DMS153 (cell line): Measurements from ENCODE around the gene KCNMA1.
A peak's percentile ranks its signal among the peaks of the same experiment; 100 is the strongest.

ENCODE experiments used
- DNase-seq: peaks from one replicate; lab custom pipeline; 2025; lab: John Stamatoyannopoulos, UW

KCNMA1 gene

GRCh38 chr10:77241350-77241725 is 396.3 kb downstream of the KCNMA1 start:
- no peak for DNase-seq

GRCh38 chr10:77240706-77241349 is 396.8 kb downstream of the KCNMA1 start:
- no peak for DNase-seq

GRCh38 chr10:77240041-77240652 is 397.5 kb downstream of the KCNMA1 start:
- DNase-seq, result peak; percentile 76

- no peak for DNase-seq
Measured at GRCh38 chr10:77237120-77237519, 400.5 kb downstream of the KCNMA1 start.

- DNase-seq, result no peak
Measured at GRCh38 chr10:77236700-77237099, 400.9 kb downstream of the KCNMA1 start.

- DNase-seq, result no peak
Measured at GRCh38 chr10:77236029-77236428, 401.6 kb downstream of the KCNMA1 start.

GRCh38 chr10:77234599-77234998 is 403.0 kb downstream of the KCNMA1 start:
- DNase-seq, result no peak

- DNase-seq, result no peak
Measured at GRCh38 chr10:77233466-77233865, 404.1 kb downstream of the KCNMA1 start.

- DNase-seq, result no peak
Measured at GRCh38 chr10:77231884-77232610, 405.6 kb downstream of the KCNMA1 start.

- no peak for DNase-seq
Measured at GRCh38 chr10:77231375-77231774, 406.2 kb downstream of the KCNMA1 start.

- DNase-seq, result no peak
Measured at GRCh38 chr10:77230194-77230593, 407.4 kb downstream of the KCNMA1 start.

GRCh38 chr10:77229704-77230103 is 407.9 kb downstream of the KCNMA1 start:
- no peak for DNase-seq

GRCh38 chr10:77228559-77228958 is 409.0 kb downstream of the KCNMA1 start:
- DNase-seq, result peak; percentile 83

- no peak for DNase-seq
Measured at GRCh38 chr10:77226853-77227565, 410.6 kb downstream of the KCNMA1 start.

- DNase-seq, result no peak
Measured at GRCh38 chr10:77226452-77226851, 411.2 kb downstream of the KCNMA1 start.

GRCh38 chr10:77226020-77226419 is 411.6 kb downstream of the KCNMA1 start:
- DNase-seq, result no peak

- no peak for DNase-seq
Measured at GRCh38 chr10:77223526-77224460, 413.8 kb downstream of the KCNMA1 start.

GRCh38 chr10:77220150-77220549 is 417.5 kb downstream of the KCNMA1 start:
- no peak for DNase-seq

GRCh38 chr10:77219046-77219445 is 418.6 kb downstream of the KCNMA1 start:
- DNase-seq, result no peak

- DNase-seq, result no peak
Measured at GRCh38 chr10:77214799-77215198, 422.8 kb downstream of the KCNMA1 start.

- no peak for DNase-seq
Measured at GRCh38 chr10:77212632-77213031, 425.0 kb downstream of the KCNMA1 start.

GRCh38 chr10:77210645-77211044 is 427.0 kb downstream of the KCNMA1 start:
- no peak for DNase-seq
